Measurements from ENCODE around the gene HIP1. TPM values are rescaled to one million over a fixed set of nuclear protein-coding genes. Genes with fewer than 3 reads are reported as not detected.
A peak's percentile ranks its signal among the peaks of the same experiment; 100 is the strongest.

Gene HIP1
- total and polyA plus RNA-seq, 2 of the 13 experiments (the other 11 are each of a cell fraction or from before 2014, with no cell fraction given), result 4.5 to 6.2 TPM

- TF ChIP-seq MEIS1 (CRISPR knock-in tag; IDR thresholded peaks at IDR 0.05; ENCODE audit: borderline replicate concordance), result no peak
- peak; percentile 74 for TF ChIP-seq PHF8 (CRISPR knock-in tag; IDR thresholded peaks at IDR 0.05)
- no peak for TF ChIP-seq PRDM10 (CRISPR knock-in tag; IDR thresholded peaks at IDR 0.05; ENCODE audit: low read depth)
- TF ChIP-seq ZNF143 (CRISPR knock-in tag; IDR thresholded peaks at IDR 0.05), result no peak
- TF ChIP-seq TEF (CRISPR knock-in tag; IDR thresholded peaks at IDR 0.05), result no peak
- TF ChIP-seq WIZ (CRISPR knock-in tag; IDR thresholded peaks at IDR 0.05), result no peak
- TF ChIP-seq ZNF451 (CRISPR knock-in tag; IDR thresholded peaks at IDR 0.05), result no peak
- TF ChIP-seq POLR2A (IDR thresholded peaks at IDR 0.05; ENCODE audit: insufficient read depth in 1 of 2, low read depth in 2 of 2, low read length in 2 of 2), result peak in 1 of 2 experiments; percentile 46; a peak in 1 of 4 replicates
- TF ChIP-seq ZFP37 (CRISPR knock-in tag; IDR thresholded peaks at IDR 0.05; ENCODE audit: borderline replicate concordance), result 0 out of 2 replicates have a peak, but pooled peaks have one; percentile 41
- no peak for TF ChIP-seq ZNF556 (CRISPR knock-in tag; IDR thresholded peaks at IDR 0.05; ENCODE audit: borderline replicate concordance)
- no peak for TF ChIP-seq SRSF4 (IDR thresholded peaks at IDR 0.05; ENCODE audit: low read depth, low read length, poor library complexity, severe bottlenecking)
- 0 out of 2 replicates have a peak, but pooled peaks have one; percentile 25 for TF ChIP-seq RFXAP (CRISPR knock-in tag; IDR thresholded peaks at IDR 0.05; ENCODE audit: borderline replicate concordance)
- TF ChIP-seq ZNF644 (CRISPR knock-in tag; IDR thresholded peaks at IDR 0.05; ENCODE audit: low read depth), result no peak
- no peak for TF ChIP-seq SNAPC2 (CRISPR knock-in tag; IDR thresholded peaks at IDR 0.05)
- TF ChIP-seq ZNF687 (CRISPR knock-in tag; IDR thresholded peaks at IDR 0.05), result no peak; the same call in 1 of the 2 replicates
- TF ChIP-seq FOXP1 (IDR thresholded peaks at IDR 0.05), result no peak
- no peak for TF ChIP-seq FOXP1 (CRISPR knock-in tag; IDR thresholded peaks at IDR 0.05)
- TF ChIP-seq EEA1 (CRISPR knock-in tag; IDR thresholded peaks at IDR 0.05; ENCODE audit: borderline replicate concordance), result no peak
- no peak for TF ChIP-seq MAZ (IDR thresholded peaks at IDR 0.05; ENCODE audit: borderline replicate concordance, low read depth, low read length)
- TF ChIP-seq MAZ (CRISPR knock-in tag; IDR thresholded peaks at IDR 0.05; ENCODE audit: low read depth), result no peak
- TF ChIP-seq FOXC1 (CRISPR knock-in tag; IDR thresholded peaks at IDR 0.05; ENCODE audit: borderline replicate concordance), result no peak
- no peak for TF ChIP-seq ARID3A (IDR thresholded peaks at IDR 0.05; ENCODE audit: low read depth, low read length)
Measured at GRCh38 chr7:75738604-75738974, at the start of gene HIP1 (continued).

Measured in HepG2 (cell line).